ENCODE data around the gene ANKRD13C. TPM values are rescaled to one million over a fixed set of nuclear protein-coding genes. Genes with fewer than 3 reads are reported as not detected.

ANKRD13C gene
- total RNA-seq, 2 donors from 2014 or later: 8.1 to 11.4 TPM

DNA sequence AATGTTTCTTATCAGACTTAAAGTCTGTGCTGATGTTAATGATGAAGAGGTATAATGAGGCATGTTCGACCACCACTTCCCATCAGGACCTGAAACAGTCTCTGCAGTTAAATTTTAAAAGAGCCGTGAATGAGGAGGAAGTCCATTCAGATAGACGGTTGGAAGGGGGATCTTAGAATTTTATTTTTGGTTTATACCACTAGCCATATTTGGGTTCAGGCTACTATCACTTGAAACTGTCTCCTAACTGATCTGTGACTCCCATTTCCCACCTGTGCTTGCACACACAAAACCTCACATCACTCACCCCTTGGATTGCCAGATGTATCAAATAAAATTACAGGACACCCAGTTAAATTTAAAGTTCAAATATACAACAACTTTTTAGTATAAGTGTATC, 9.9 kb upstream of the ANKRD13C start:
- no peaks in the 10 kb centered on the region for H3K36me3 ChIP-seq
- H3K4me1 ChIP-seq: peaks cover 0 to 5% of the 10 kb centered on the region in 2 donors
- DNase-seq (ENCODE audit: low spot score): no peak
- H3K27me3 ChIP-seq: no peaks in the 10 kb centered on the region
- no peaks in the 10 kb centered on the region for H3K9me3 ChIP-seq
- H3K4me3 ChIP-seq: no peak overlapping the region
- H3K27ac ChIP-seq: no peak overlapping the region
- TF ChIP-seq, protein P1, sequence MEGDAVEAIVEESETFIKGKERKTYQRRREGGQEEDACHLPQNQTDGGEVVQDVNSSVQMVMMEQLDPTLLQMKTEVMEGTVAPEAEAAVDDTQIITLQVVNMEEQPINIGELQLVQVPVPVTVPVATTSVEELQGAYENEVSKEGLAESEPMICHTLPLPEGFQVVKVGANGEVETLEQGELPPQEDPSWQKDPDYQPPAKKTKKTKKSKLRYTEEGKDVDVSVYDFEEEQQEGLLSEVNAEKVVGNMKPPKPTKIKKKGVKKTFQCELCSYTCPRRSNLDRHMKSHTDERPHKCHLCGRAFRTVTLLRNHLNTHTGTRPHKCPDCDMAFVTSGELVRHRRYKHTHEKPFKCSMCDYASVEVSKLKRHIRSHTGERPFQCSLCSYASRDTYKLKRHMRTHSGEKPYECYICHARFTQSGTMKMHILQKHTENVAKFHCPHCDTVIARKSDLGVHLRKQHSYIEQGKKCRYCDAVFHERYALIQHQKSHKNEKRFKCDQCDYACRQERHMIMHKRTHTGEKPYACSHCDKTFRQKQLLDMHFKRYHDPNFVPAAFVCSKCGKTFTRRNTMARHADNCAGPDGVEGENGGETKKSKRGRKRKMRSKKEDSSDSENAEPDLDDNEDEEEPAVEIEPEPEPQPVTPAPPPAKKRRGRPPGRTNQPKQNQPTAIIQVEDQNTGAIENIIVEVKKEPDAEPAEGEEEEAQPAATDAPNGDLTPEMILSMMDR (IDR thresholded peaks at IDR 0.05): no peak

GRCh38 chr1:70361727-70362398, 7.3 kb upstream of the ANKRD13C start:
- no peak overlapping the region for H3K4me3 ChIP-seq
- TF ChIP-seq, protein P1 (IDR thresholded peaks at IDR 0.05): no peak
- no peak for DNase-seq (ENCODE audit: low spot score)
- H3K36me3 ChIP-seq: no peaks in the 10 kb centered on the region
- H3K4me1 ChIP-seq: peaks cover 0 to 5% of the 10 kb centered on the region in 2 donors
- no peak overlapping the region for H3K27ac ChIP-seq
- H3K9me3 ChIP-seq: no peaks in the 10 kb centered on the region
- no peaks in the 10 kb centered on the region for H3K27me3 ChIP-seq

GRCh38 chr1:70360321-70360720, 5.8 kb upstream of the ANKRD13C start:
- Histone ChIP-seq H3K4me1 (peaks cover 0 to 20% of the 10 kb centered on the region in 2 donors), H3K36me3 (no peaks in the 10 kb centered on the region), H3K27me3 (no peaks in the 10 kb centered on the region), H3K27ac (no peak overlapping the region), H3K4me3 (no peak overlapping the region), H3K9me3 (no peaks in the 10 kb centered on the region)
- TF ChIP-seq, protein P1 (IDR thresholded peaks at IDR 0.05): no peak
- DNase-seq (ENCODE audit: low spot score): no peak

- no peaks in the 10 kb centered on the region for H3K9me3 ChIP-seq
- no peak overlapping the region for H3K27ac ChIP-seq
- peaks cover 0 to 24% of the 10 kb centered on the region in 2 donors for H3K4me1 ChIP-seq
- H3K36me3 ChIP-seq: no peaks in the 10 kb centered on the region
- no peaks in the 10 kb centered on the region for H3K27me3 ChIP-seq
- no peak for DNase-seq (ENCODE audit: low spot score)
- H3K4me3 ChIP-seq: no peak overlapping the region
- TF ChIP-seq, protein P1 (IDR thresholded peaks at IDR 0.05): no peak
These were observed 4.5 kb upstream of the ANKRD13C start for GRCh38 chr1:70358921-70359564.

DNA sequence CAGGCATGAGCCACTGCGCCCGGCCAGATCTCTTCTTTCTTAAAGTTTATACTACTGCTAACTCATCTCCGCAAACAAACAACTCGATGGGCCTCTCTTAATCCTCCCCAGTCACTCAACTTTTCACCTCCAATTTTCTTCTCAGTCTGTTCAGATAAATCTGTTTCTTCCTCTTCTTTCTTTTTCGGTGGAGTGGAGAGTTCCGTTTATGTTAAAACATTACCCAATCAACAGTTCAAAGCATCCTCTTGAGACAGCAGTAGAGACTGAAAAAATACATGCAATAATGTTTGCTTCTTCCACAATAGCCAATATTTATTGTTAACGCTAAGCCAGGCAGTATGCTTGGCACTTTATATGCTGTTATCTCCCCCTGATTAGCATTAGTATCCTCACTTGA, 1.4 kb upstream of the ANKRD13C start:
- Histone ChIP-seq H3K4me3 (no peak overlapping the region), H3K27ac (peak overlapping the region; percentile 88 to 95), H3K4me1 (peaks cover 0 to 44% of the 10 kb centered on the region in 2 donors), H3K27me3 (no peaks in the 10 kb centered on the region), H3K36me3 (no peaks in the 10 kb centered on the region), H3K9me3 (no peaks in the 10 kb centered on the region)
- no peak for DNase-seq (ENCODE audit: low spot score)
- TF ChIP-seq, protein P1 (IDR thresholded peaks at IDR 0.05): no peak
